GM23338 (cell line): ENCODE results near the gene COL25A1.

Experiments
- CTCF ChIP-seq, 2 experiments: fragments of 200-600 bp in 1 of 2; sonication (generic) in 1 of 2; conservative IDR thresholded peaks; 2 replicates each; pipeline versions ENCODE4 v1.5.1 to v1.6.1; 2016 to 2017; ENCODE audit warnings: antibody characterized with exemption in 2 of 2, low read depth in 2 of 2, mild to moderate bottlenecking in 2 of 2, moderate library complexity in 1 of 2
- ETS1 ChIP-seq: IDR thresholded peaks from 2 replicates; pipeline ENCODE4 v1.6.1; 2016; ENCODE audit warnings: antibody characterized with exemption
- EZH2 ChIP-seq: fragments of 200-600 bp; sonication (generic); IDR thresholded peaks from one replicate; pipeline ENCODE4 v1.8.0; 2017; ENCODE audit warnings: antibody characterized with exemption, mild to moderate bottlenecking, low read depth; ENCODE audit not compliant: unreplicated experiment

GRCh38 chr4:109118635-109119034 is 183.8 kb downstream of the COL25A1 start:
- no peak for TF ChIP-seq ETS1
- TF ChIP-seq CTCF (conservative IDR thresholded peaks at IDR 0.05; ENCODE audit: low read depth in 2 of 2), result no peak
- no peak for TF ChIP-seq EZH2
